Measurements from ENCODE around the gene CREM. TPM values are rescaled to one million over a fixed set of nuclear protein-coding genes. Genes with fewer than 3 reads are reported as not detected.
A peak's percentile ranks its signal among the peaks of the same experiment; 100 is the strongest.
"Not testable (repeated sequence)": the region's sequence is repeated elsewhere in the genome, so short reads cannot be mapped to it uniquely, and the experiment has no call there.

The CREM gene
- polyA plus RNA-seq = 18.5 TPM

DNA sequence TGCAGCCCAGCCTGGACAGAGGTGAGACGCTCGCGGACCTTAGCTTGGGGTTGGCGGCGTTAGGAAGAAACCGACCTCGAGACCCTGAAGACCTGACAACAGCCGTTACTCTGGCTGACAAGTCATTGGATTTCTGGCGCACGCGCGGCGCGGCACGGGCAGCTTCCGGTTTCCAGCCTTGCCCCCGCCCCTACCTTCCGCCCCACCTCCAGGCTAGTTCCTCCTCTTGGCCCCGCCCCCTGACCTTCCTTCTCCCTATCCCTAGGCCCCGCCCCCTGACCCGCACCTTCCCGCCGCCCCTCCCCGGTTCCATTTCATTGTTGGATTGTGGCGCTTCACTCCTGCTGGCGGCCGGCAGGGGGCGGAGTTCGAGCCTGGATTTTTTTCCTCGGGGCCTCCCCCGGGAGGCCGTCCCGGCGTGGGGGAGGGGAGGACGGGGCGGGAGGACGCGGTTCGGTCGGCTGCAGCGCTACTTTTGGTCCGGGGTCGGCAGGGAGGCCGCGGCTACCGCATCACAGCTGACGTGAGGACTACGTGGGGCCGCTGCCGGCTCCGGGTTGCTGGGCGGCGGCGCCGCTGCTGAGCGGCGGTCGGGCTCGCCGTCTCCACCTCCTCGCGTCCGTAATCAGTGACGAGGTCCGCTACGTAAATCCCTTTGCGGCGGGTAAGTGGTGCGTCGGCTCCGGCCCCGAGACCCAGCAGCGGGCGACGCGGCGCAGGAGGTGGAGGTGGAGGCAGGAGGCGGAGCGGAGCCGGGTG is at the start of gene CREM:
Gene CREM (plus strand): TSS at position 317 of the 759 bp plus-strand sequence. CDS start 10,990 bp downstream, outside the sequence.
- Mint-ChIP-seq H3K4me3 (peak within 1 kb of the TSS; percentile 81 to 97 (median 92)), H3K27me3 (no peaks in the 10 kb centered on the region), H3K4me1 (peaks cover 15 to 24% (median 21%) of the 10 kb centered on the region in 3 donors), H3K27ac (peak within 1 kb of the TSS; percentile 96 to 100 (median 99)), H3K9me3 (no peaks in the 10 kb centered on the region), H3K36me3 (no peaks in the 10 kb centered on the region)

GRCh38 chr10:35079265-35079664 is 47.4 kb upstream of the CREM start:
- H3K4me1 Mint-ChIP-seq = peaks cover 9 to 19% (median 18%) of the 10 kb centered on the region in 3 donors

DNA sequence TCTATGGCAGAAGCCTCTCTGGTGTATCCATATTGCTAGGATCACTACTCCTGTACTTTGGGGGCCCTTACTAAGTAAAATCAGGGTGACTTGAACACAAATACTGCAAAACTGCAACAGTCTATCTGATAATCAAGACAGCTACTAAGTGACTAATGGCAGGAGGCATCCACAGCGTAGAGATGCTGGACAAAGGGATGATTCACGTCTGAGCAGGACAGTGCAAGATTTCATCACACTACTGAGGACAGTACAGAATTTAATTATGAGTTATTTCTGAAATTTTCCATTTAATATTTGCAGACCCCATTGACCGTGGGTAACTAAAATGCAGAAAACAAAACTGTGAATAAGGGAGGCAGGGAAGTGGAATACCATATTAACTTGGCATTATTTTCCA is 46.9 kb upstream of the CREM start:
- Mint-ChIP-seq H3K27me3 (no peaks in the 10 kb centered on the region), H3K4me3 (no peak overlapping the region), H3K36me3 (peaks cover 5% of the 10 kb centered on the region), H3K4me1 (peaks cover 11 to 22% (median 20%) of the 10 kb centered on the region in 3 donors), H3K9me3 (peaks cover 0 to 3% (median 0%) of the 10 kb centered on the region in 3 donors), H3K27ac (no peak overlapping the region)

More at GRCh38 chr10:35079265-35079664, 47.4 kb upstream of the CREM start:
- Mint-ChIP-seq H3K9me3 (peaks cover 0 to 3% (median 0%) of the 10 kb centered on the region in 3 donors), H3K27me3 (no peaks in the 10 kb centered on the region), H3K4me3 (no peak overlapping the region), H3K27ac (no peak overlapping the region), H3K36me3 (peaks cover 5% of the 10 kb centered on the region)

GRCh38 chr10:35080261-35080660 is 46.4 kb upstream of the CREM start:
- H3K4me3 Mint-ChIP-seq, H3K36me3 Mint-ChIP-seq, H3K27me3 Mint-ChIP-seq, H3K27ac Mint-ChIP-seq, H3K9me3 Mint-ChIP-seq: not testable (repeated sequence)
- H3K4me1 Mint-ChIP-seq = peaks cover 11 to 22% (median 20%) of the 10 kb centered on the region in 3 donors

GRCh38 chr10:35083242-35083641 is 43.4 kb upstream of the CREM start:
- H3K9me3 Mint-ChIP-seq = peaks cover 0 to 3% (median 0%) of the 10 kb centered on the region in 3 donors
- peaks cover 9% of the 10 kb centered on the region for H3K36me3 Mint-ChIP-seq
- H3K4me1 Mint-ChIP-seq = peaks cover 24 to 41% (median 31%) of the 10 kb centered on the region in 3 donors
- peak overlapping the region in 1 of 4 donors; percentile 17 for H3K4me3 Mint-ChIP-seq
- H3K27ac Mint-ChIP-seq = no peak overlapping the region
- H3K27me3 Mint-ChIP-seq = no peaks in the 10 kb centered on the region

GRCh38 chr10:35089611-35090161 is 37.0 kb upstream of the CREM start:
- H3K9me3 Mint-ChIP-seq = peaks cover 0 to 5% (median 0%) of the 10 kb centered on the region in 3 donors
- H3K27ac Mint-ChIP-seq = peak overlapping the region; percentile 84 to 98 (median 97)
- peak overlapping the region; percentile 93 to 100 (median 96) for H3K4me3 Mint-ChIP-seq
- H3K4me1 Mint-ChIP-seq = peaks cover 26 to 38% (median 37%) of the 10 kb centered on the region in 3 donors
- no peaks in the 10 kb centered on the region for H3K27me3 Mint-ChIP-seq
- peaks cover 7% of the 10 kb centered on the region for H3K36me3 Mint-ChIP-seq

- peak within 1 kb of the TSS; percentile 95 to 100 (median 97) for H3K4me3 Mint-ChIP-seq
- H3K9me3 Mint-ChIP-seq = peaks cover 0 to 5% (median 0%) of the 10 kb centered on the region in 3 donors
- peaks cover under 1% of the 10 kb centered on the region for H3K27me3 Mint-ChIP-seq
- peak within 1 kb of the TSS; percentile 97 to 99 (median 98) for H3K27ac Mint-ChIP-seq
- peaks cover 7% of the 10 kb centered on the region for H3K36me3 Mint-ChIP-seq
- H3K4me1 Mint-ChIP-seq = peaks cover 26 to 38% (median 37%) of the 10 kb centered on the region in 3 donors
These were observed 36.3 kb upstream of the CREM start, which contains the start of gene CUL2 for GRCh38 chr10:35090162-35090954. CUL2 (minus strand) TSS chr10:35090341; CDS start chr10:35071317, 19,024 bp downstream.

DNA sequence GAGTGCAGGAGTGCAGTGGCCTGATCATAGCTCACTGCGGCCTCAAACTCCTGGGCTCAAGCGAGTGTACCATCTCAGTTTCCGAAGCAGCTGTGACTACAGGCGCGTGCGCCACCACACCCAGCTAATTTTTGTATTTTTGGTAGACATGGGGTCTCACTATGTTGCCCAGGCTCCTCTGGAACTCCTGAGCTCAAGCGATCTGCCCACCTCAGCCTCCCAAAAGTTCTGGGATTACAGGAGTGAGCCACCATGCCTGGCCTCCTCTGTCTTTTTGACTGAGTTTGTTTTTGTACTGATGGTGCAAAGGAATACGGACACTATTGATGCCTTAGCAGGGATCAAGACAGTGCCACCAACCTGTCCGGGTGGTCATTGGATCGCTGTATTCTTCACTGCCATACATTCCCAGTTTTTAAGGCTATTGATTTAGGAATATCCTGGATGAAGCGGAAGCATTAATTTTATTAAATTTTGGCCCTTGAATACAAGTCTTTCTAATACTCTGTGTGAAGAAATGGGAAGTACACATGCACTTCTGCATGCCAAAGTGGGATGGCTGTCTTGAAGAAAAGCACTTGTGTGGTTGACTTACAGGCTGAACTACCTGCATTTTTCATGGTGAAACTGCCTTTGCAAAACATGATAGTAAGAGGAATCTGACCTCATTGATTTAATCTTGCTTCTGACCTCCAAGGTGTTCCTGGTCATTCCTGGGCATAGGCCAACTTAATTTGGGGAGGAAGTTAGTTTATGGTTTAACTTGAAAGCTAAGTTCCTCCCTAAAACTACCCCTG is 34.5 kb upstream of the CREM start:
- Mint-ChIP-seq H3K9me3 (peaks cover 0 to 5% (median 0%) of the 10 kb centered on the region in 3 donors), H3K27me3 (peaks cover 12% of the 10 kb centered on the region), H3K4me3 (peak overlapping the region in 1 of 4 donors; percentile 89), H3K27ac (peak overlapping the region in 1 of 3 donors; percentile 75), H3K36me3 (peaks cover 5% of the 10 kb centered on the region), H3K4me1 (peaks cover 25 to 29% (median 26%) of the 10 kb centered on the region in 3 donors)

GRCh38 chr10:35092851-35093250 is 33.8 kb upstream of the CREM start:
- Mint-ChIP-seq H3K4me1 (peaks cover 18 to 22% (median 19%) of the 10 kb centered on the region in 3 donors), H3K27me3 (peaks cover 13% of the 10 kb centered on the region), H3K36me3 (peaks cover 2% of the 10 kb centered on the region), H3K27ac (peak overlapping the region in 1 of 3 donors; percentile 75), H3K9me3 (peaks cover 0 to 5% (median 0%) of the 10 kb centered on the region in 3 donors), H3K4me3 (peak overlapping the region in 1 of 4 donors; percentile 89)

DNA sequence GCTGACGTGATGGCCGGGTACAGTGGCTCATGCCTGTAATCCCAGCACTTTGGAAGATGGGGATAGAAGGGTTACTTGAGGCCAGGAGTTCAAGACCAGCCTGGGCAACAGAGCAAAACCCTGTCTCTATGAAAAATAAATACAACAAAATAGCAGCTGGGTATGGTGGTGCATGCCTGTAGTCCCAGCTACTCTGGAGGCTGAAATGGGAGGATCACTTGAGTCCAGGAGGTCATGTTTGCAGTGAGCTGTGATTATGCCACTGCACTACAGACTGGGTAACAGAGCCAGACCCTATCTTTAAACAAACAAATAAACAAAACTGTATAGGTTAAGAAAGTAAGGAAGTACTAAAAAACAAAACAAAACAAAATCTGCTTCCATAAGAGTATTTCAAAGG is 30.3 kb upstream of the CREM start:
- Mint-ChIP-seq H3K27ac (peak overlapping the region in 1 of 3 donors; percentile 12), H3K27me3 (peaks cover 15% of the 10 kb centered on the region), H3K36me3 (peaks cover 2% of the 10 kb centered on the region), H3K9me3 (peaks cover 0 to 5% (median 0%) of the 10 kb centered on the region in 3 donors), H3K4me1 (peaks cover under 1 to 2% (median under 1%) of the 10 kb centered on the region in 3 donors), H3K4me3 (no peak overlapping the region)

GRCh38 chr10:35097510-35097909 is 29.1 kb upstream of the CREM start:
- Mint-ChIP-seq H3K4me1 (no peaks in the 10 kb centered on the region), H3K27ac (peak overlapping the region in 1 of 3 donors; percentile 65), H3K9me3 (peaks cover 0 to 4% (median 0%) of the 10 kb centered on the region in 3 donors), H3K36me3 (peaks cover 2% of the 10 kb centered on the region), H3K4me3 (no peak overlapping the region), H3K27me3 (peaks cover 15% of the 10 kb centered on the region)

DNA sequence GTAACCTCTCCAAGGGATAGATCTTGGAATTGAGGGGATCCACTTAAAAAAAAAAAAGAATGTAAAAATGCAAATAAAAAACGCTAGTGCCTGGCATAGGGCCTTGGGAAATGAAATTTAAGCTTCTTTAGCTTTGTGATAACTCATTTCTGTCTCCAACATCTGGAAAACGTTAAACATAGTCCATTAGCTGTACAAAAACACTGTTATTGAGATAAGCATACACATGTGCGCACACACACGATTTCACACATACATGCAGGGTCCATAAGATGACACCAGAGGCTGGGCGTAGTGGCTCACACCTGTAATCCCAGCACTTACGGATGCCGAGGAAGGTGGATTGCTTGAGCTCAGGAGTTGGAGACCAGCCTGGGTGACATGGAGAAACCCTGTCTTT is 22.8 kb upstream of the CREM start:
- H3K4me3 Mint-ChIP-seq = no peak overlapping the region
- no peaks in the 10 kb centered on the region for H3K9me3 Mint-ChIP-seq
- H3K4me1 Mint-ChIP-seq = peaks cover 0 to 2% (median 0%) of the 10 kb centered on the region in 3 donors
- H3K27me3 Mint-ChIP-seq = peaks cover 1% of the 10 kb centered on the region
- no peaks in the 10 kb centered on the region for H3K36me3 Mint-ChIP-seq
- H3K27ac Mint-ChIP-seq = no peak overlapping the region

DNA sequence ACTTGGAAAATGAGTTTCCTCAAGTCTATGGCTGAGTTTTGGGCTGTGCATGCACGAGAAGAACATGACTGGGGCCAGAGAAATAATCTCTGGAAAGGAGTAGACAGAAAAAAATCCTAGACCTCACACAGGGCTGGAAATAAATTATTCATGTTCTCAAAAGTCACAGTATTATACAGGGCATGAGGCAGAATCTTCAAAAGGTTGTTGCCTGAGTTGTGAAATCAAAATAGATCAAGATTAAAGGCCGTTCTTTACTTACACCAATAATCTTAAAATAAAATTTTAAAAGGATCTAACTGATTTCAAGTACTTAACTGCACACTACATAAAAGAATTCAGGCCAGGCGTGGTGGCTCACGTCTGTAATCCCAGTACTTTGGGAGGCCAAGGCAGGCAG is 14.1 kb upstream of the CREM start:
- peaks cover 0 to 2% (median 0%) of the 10 kb centered on the region in 3 donors for H3K4me1 Mint-ChIP-seq
- no peaks in the 10 kb centered on the region for H3K36me3 Mint-ChIP-seq
- no peak overlapping the region for H3K4me3 Mint-ChIP-seq
- H3K27ac Mint-ChIP-seq = no peak overlapping the region
- peaks cover 6% of the 10 kb centered on the region for H3K27me3 Mint-ChIP-seq
- no peaks in the 10 kb centered on the region for H3K9me3 Mint-ChIP-seq

GRCh38 chr10:35119378-35119777 is 7.3 kb upstream of the CREM start:
- peaks cover 0 to 2% (median 2%) of the 10 kb centered on the region in 3 donors for H3K4me1 Mint-ChIP-seq
- H3K9me3 Mint-ChIP-seq = no peaks in the 10 kb centered on the region
- H3K36me3 Mint-ChIP-seq = no peaks in the 10 kb centered on the region
- no peak overlapping the region for H3K27ac Mint-ChIP-seq
- H3K4me3 Mint-ChIP-seq = no peak overlapping the region
- H3K27me3 Mint-ChIP-seq = peaks cover 2% of the 10 kb centered on the region

Data from IgD-negative memory B cell (primary cell).